ENCODE results near the gene CIAO2A. TPM values are rescaled to one million over a fixed set of nuclear protein-coding genes. Genes with fewer than 3 reads are reported as not detected.

The CIAO2A gene
- total and polyA plus RNA-seq, 2 donors (not counting 3 experiments of a cell fraction or from before 2014, with no cell fraction given), result 37.1 to 55.3 TPM

- Histone ChIP-seq H3K27me3 (ENCODE audit: control insufficient read depth in 2 of 2, insufficient read depth in 2 of 2, low read length in 2 of 2) (no peaks in the 10 kb centered on the region), H4K20me1 (replicated peaks; ENCODE audit: control insufficient read depth, extremely low read depth, insufficient read depth, low read length) (no peaks in the 10 kb centered on the region), H2AFZ (ENCODE audit: low read depth, low read length) (no peak overlapping the region), H3K27ac (ENCODE audit: insufficient read depth, low read depth, low read length) (no peak overlapping the region), H3K4me2 (ENCODE audit: insufficient read depth, low read length) (no peak overlapping the region), H3K9me1 (replicated peaks; ENCODE audit: control insufficient read depth, extremely low read depth, insufficient read depth, low read length) (no peaks in the 10 kb centered on the region), H3K9me3 (replicated peaks; ENCODE audit: control insufficient read depth, insufficient read depth, low read length) (no peaks in the 10 kb centered on the region), H3K36me3 (ENCODE audit: control insufficient read depth in 2 of 2, extremely low read depth in 1 of 2, insufficient read depth in 2 of 2, low read length in 2 of 2) (no peaks in the 10 kb centered on the region), H3K4me3 (replicated peaks in 1 of 3; ENCODE audit: insufficient read depth in 1 of 3, low read depth in 1 of 3, low read length in 3 of 3) (no peak overlapping the region), H3K79me2 (ENCODE audit: control insufficient read depth, insufficient read depth, low read length) (no peaks in the 10 kb centered on the region), H3K4me1 (ENCODE audit: control insufficient read depth, extremely low read depth, insufficient read depth, low read length) (peaks cover 28% of the 10 kb centered on the region), H3K9ac (replicated peaks; ENCODE audit: extremely low read depth, insufficient read depth, low read length) (no peak overlapping the region)
- intact Hi-C loops (cut with micrococcal nuclease) (no loop called here), dilution Hi-C loops (cut with MboI; ENCODE audit: extremely low pct_ligation_motif_present, low sequenced_read_pairs) (no loop called here)
- no TSS peak for BruUV-seq (replicated peaks)
- ChIA-PET CTCF (interaction anchor here (0.6 to 6.9 kb wide), 8 partner anchors 9 to 828 kb away, joined by 3 to 180 read pairs (median 4); partner anchors contain the start of gene DAPK2), POLR2A (interaction anchor here (0.6 kb wide), 1 partner anchor 955 kb away, joined by 4 read pairs; no protein-coding TSS in a partner anchor)
- TF ChIP-seq MYC (IDR thresholded peaks at IDR 0.05; ENCODE audit: low read depth, low read length), result no peak
- no peak for TF ChIP-seq CTCF (IDR thresholded peaks at IDR 0.05; ENCODE audit: extremely low read depth in 1 of 2, insufficient read depth in 1 of 2, low read depth in 1 of 2, low read length in 2 of 2)
- TF ChIP-seq JUN (IDR thresholded peaks at IDR 0.05; ENCODE audit: borderline replicate concordance, insufficient read depth, insufficient read length, low read depth), result no peak
- TF ChIP-seq POLR2A (IDR thresholded peaks at IDR 0.05; ENCODE audit: low read depth, low read length), result no peak
- TF ChIP-seq EZH2 (IDR thresholded peaks at IDR 0.05; ENCODE audit: borderline replicate concordance, low read depth, low read length, severe bottlenecking), result no peak
- TF ChIP-seq FOS (IDR thresholded peaks at IDR 0.05; ENCODE audit: borderline replicate concordance, insufficient read depth, low read length), result no peak
- DNase-seq (ENCODE audit: low read depth, low spot score) (no peak), FAIRE-seq (no peak)
These were observed 23.5 kb downstream of the CIAO2A start for GRCh38 chr15:64070106-64070505.

DNA sequence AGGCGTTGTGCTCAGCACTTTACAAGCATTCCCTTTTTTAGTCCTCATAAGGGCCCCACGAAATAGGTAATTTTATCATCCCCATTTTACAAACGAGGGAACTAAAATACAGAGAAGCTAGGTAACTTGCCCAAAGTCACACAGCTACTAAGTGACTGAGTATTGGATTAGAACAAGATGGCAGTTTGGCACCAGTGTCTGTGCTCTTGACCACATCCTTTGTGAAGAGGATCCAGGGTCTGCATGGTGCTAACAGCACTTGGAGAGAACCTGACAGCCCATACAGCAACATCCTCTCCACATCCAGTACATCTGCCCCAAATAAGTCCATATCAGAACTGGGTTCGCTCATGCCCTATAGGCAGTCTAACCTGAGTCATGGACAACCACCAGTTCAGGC, 25.5 kb downstream of the CIAO2A start:
- peaks cover 21% of the 10 kb centered on the region for H3K4me1 ChIP-seq (ENCODE audit: control insufficient read depth, extremely low read depth, insufficient read depth, low read length)
- CTCF ChIA-PET, result interaction anchor here (0.6 to 6.9 kb wide), 24 partner anchors 16 to 772 kb away, joined by 3 to 180 read pairs (median 3); partner anchors contain the start of gene CIAO2A
- no peaks in the 10 kb centered on the region for H4K20me1 ChIP-seq (replicated peaks; ENCODE audit: control insufficient read depth, extremely low read depth, insufficient read depth, low read length)
- no peaks in the 10 kb centered on the region for H3K36me3 ChIP-seq (ENCODE audit: control insufficient read depth in 2 of 2, extremely low read depth in 1 of 2, insufficient read depth in 2 of 2, low read length in 2 of 2)
- H3K27ac ChIP-seq (ENCODE audit: insufficient read depth, low read depth, low read length), result no peak overlapping the region
- no TSS peak for BruUV-seq (replicated peaks)
- H3K27me3 ChIP-seq (ENCODE audit: control insufficient read depth in 2 of 2, insufficient read depth in 2 of 2, low read length in 2 of 2), result no peaks in the 10 kb centered on the region
- DNase-seq (ENCODE audit: low read depth, low spot score), result no peak
- H3K9me3 ChIP-seq (replicated peaks; ENCODE audit: control insufficient read depth, insufficient read depth, low read length), result no peaks in the 10 kb centered on the region
- no peak for FAIRE-seq
- H2AFZ ChIP-seq (ENCODE audit: low read depth, low read length), result no peak overlapping the region
- intact Hi-C loops (cut with micrococcal nuclease), result no loop called here
- no peaks in the 10 kb centered on the region for H3K79me2 ChIP-seq (ENCODE audit: control insufficient read depth, insufficient read depth, low read length)
- dilution Hi-C loops (cut with MboI; ENCODE audit: extremely low pct_ligation_motif_present, low sequenced_read_pairs), result no loop called here
- POLR2A ChIA-PET, result no interaction called here
- no peaks in the 10 kb centered on the region for H3K9me1 ChIP-seq (replicated peaks; ENCODE audit: control insufficient read depth, extremely low read depth, insufficient read depth, low read length)
- H3K4me2 ChIP-seq (ENCODE audit: insufficient read depth, low read length), result no peak overlapping the region
- no peak overlapping the region for H3K4me3 ChIP-seq (replicated peaks in 1 of 3; ENCODE audit: insufficient read depth in 1 of 3, low read depth in 1 of 3, low read length in 3 of 3)
- TF ChIP-seq MAX (IDR thresholded peaks at IDR 0.05; ENCODE audit: insufficient read depth, insufficient read length) (no peak), MYC (IDR thresholded peaks at IDR 0.05; ENCODE audit: low read depth, low read length) (no peak), FOS (IDR thresholded peaks at IDR 0.05; ENCODE audit: borderline replicate concordance, insufficient read depth, low read length) (no peak), EZH2 (IDR thresholded peaks at IDR 0.05; ENCODE audit: borderline replicate concordance, low read depth, low read length, severe bottlenecking) (no peak), POLR2A (IDR thresholded peaks at IDR 0.05; ENCODE audit: low read depth, low read length) (no peak), JUN (IDR thresholded peaks at IDR 0.05; ENCODE audit: borderline replicate concordance, insufficient read depth, insufficient read length, low read depth) (no peak), GATA2 (IDR thresholded peaks at IDR 0.05; ENCODE audit: insufficient read depth, insufficient read length, low read depth, low read length) (no peak), CTCF (IDR thresholded peaks at IDR 0.05; ENCODE audit: extremely low read depth in 1 of 2, insufficient read depth in 1 of 2, low read depth in 1 of 2, low read length in 2 of 2) (no peak), POLR2AphosphoS5 (IDR thresholded peaks at IDR 0.05; ENCODE audit: insufficient read depth, low read depth, low read length) (no peak)
- no peak overlapping the region for H3K9ac ChIP-seq (replicated peaks; ENCODE audit: extremely low read depth, insufficient read depth, low read length)
